Endometrial microvascular endothelial cells (primary cell): ENCODE measurements around the gene CCDC78. TPM values are rescaled to one million over a fixed set of nuclear protein-coding genes. Genes with fewer than 3 reads are reported as not detected.

ENCODE experiments used
- in situ Hi-C: cut with HindIII; loops from 2 replicates; pipeline ENCODE4 v1.10.0; 2017; ENCODE audit warnings: low sequenced_read_pairs, low pct_unique_long_range_greater_than_20kb; ENCODE audit errors: inconsistent ontology term
- total RNA-seq: library from RNA; depleted of rRNA; stranded (reverse); fragments of >200 nt; gene quantifications from one replicate; pipeline ENCODE4 v1.2.3, GENCODE V29; 2015; ENCODE audit errors: inconsistent ontology term

CCDC78 gene
- total RNA-seq, 1 donor from 2014 or later: not detected

- in situ Hi-C loops: no loop called here
These were observed 50.2 kb downstream of the CCDC78 start for GRCh38 chr16:675884-676564.

GRCh38 chr16:674968-675883 lies 51.0 kb downstream of the CCDC78 start, which contains the start of gene RHBDL1:
Gene RHBDL1 (plus strand): TSS chr16:675671. CDS start chr16:675791, 120 bp downstream.
- in situ Hi-C loops: no loop called here

GRCh38 chr16:674214-674881 lies 51.9 kb downstream of the CCDC78 start:
- in situ Hi-C loops: no loop called here

- in situ Hi-C loops: no loop called here
These were observed 52.7 kb downstream of the CCDC78 start for GRCh38 chr16:673399-673991.

GRCh38 chr16:672851-673250 lies 53.4 kb downstream of the CCDC78 start:
- in situ Hi-C loops: no loop called here

Other genes starting within 250 kb of the CCDC78 start
- gene CAPN15, start 198.7 kb downstream of the CCDC78 start, total RNA-seq: 60.2 TPM
- gene PRR35, start 166.0 kb downstream of the CCDC78 start, total RNA-seq: not detected
- gene NHLRC4, start 159.4 kb downstream of the CCDC78 start, total RNA-seq: not detected
- 29.1 TPM for gene PIGQ, start 156.5 kb downstream of the CCDC78 start, total RNA-seq
- 9.9 TPM for gene RAB40C, start 136.4 kb downstream of the CCDC78 start, total RNA-seq
- gene WFIKKN1, start 95.5 kb downstream of the CCDC78 start, total RNA-seq: not detected
- gene METTL26, start 90.1 kb downstream of the CCDC78 start, total RNA-seq: 119 TPM
- gene MCRIP2, start 84.6 kb downstream of the CCDC78 start, total RNA-seq: 23.4 TPM
- 39.7 TPM for gene WDR90, start 77.1 kb downstream of the CCDC78 start, total RNA-seq
- gene RHOT2, start 58.3 kb downstream of the CCDC78 start, total RNA-seq: 41.3 TPM
- gene RHBDL1, start 50.8 kb downstream of the CCDC78 start, total RNA-seq: 2.1 TPM
- gene STUB1, start 46.0 kb downstream of the CCDC78 start, total RNA-seq: 229 TPM
- 68.2 TPM for gene JMJD8, start 42.1 kb downstream of the CCDC78 start, total RNA-seq
- 6.3 TPM for gene WDR24, start 36.0 kb downstream of the CCDC78 start, total RNA-seq
- gene FBXL16, start 20.6 kb downstream of the CCDC78 start, total RNA-seq: not detected
- gene METRN, start 11.3 kb downstream of the CCDC78 start, total RNA-seq: 17.2 TPM
- 14.0 TPM for gene ANTKMT, start 5.3 kb downstream of the CCDC78 start, total RNA-seq
- not detected for gene HAGHL, start 663 bp upstream of the CCDC78 start, total RNA-seq
- gene CIAO3, start 14.6 kb upstream of the CCDC78 start, total RNA-seq: 34.5 TPM
- gene MSLN, start 34.3 kb upstream of the CCDC78 start, total RNA-seq: not detected
- 77.6 TPM for gene RPUSD1, start 61.9 kb upstream of the CCDC78 start, total RNA-seq
- gene CHTF18, start 62.2 kb upstream of the CCDC78 start, total RNA-seq: 33.9 TPM
- gene GNG13, start 74.3 kb upstream of the CCDC78 start, total RNA-seq: not detected
- gene LMF1, start 244.5 kb upstream of the CCDC78 start, total RNA-seq: 6.3 TPM